ENCODE data around the gene IL17RD. TPM values are rescaled to one million over a fixed set of nuclear protein-coding genes. Genes with fewer than 3 reads are reported as not detected.

The IL17RD gene
- total RNA-seq, 1 experiment from 2014 or later, result 3.1 TPM

GRCh38 chr3:57143886-57144459, 21.2 kb downstream of the IL17RD start:
- CTCF ChIA-PET, result no interaction called here
- H3K4me3 Mint-ChIP-seq (ENCODE audit: unreplicated experiment), result no peak overlapping the region
- TF ChIP-seq CTCF (IDR thresholded peaks at IDR 0.05; ENCODE audit: insufficient read depth in 1 of 2, low read depth in 1 of 2, low read length in 1 of 2, severe bottlenecking in 1 of 2, unreplicated experiment in 1 of 2), result no peak

GRCh38 chr3:57142411-57142723, 22.8 kb downstream of the IL17RD start:
- no peaks in the 10 kb centered on the region for H3K27me3 Mint-ChIP-seq (ENCODE audit: insufficient read depth, unreplicated experiment)
- H3K36me3 ChIP-seq (ENCODE audit: control insufficient read depth, insufficient read depth, low read length), result no peaks in the 10 kb centered on the region
- H3K4me3 Mint-ChIP-seq (ENCODE audit: unreplicated experiment), result no peak overlapping the region
- H3K27ac Mint-ChIP-seq (ENCODE audit: unreplicated experiment), result no peak overlapping the region
- no peaks in the 10 kb centered on the region for H3K27me3 ChIP-seq (replicated peaks; ENCODE audit: control insufficient read depth, insufficient read depth, low read length)
- ChIA-PET POLR2A (no interaction called here), CTCF (no interaction called here)
- H3K4me1 ChIP-seq, result peaks cover 6% of the 10 kb centered on the region; the same call in 1 of the 2 replicates
- no peaks in the 10 kb centered on the region for H3K9me3 ChIP-seq
- H3K36me3 Mint-ChIP-seq (ENCODE audit: insufficient read depth, unreplicated experiment), result no peaks in the 10 kb centered on the region
- DNase-seq, result no peak
- intact Hi-C loops (cut with micrococcal nuclease; ENCODE audit: unreplicated experiment), result no loop called here
- no peak overlapping the region for H3K4me3 ChIP-seq (ENCODE audit: low read depth, low read length)
- peaks cover 24% of the 10 kb centered on the region for H3K4me1 Mint-ChIP-seq (ENCODE audit: low read depth, unreplicated experiment)
- BruUV-seq (replicated peaks), result no TSS peak
- TF ChIP-seq CTCF (IDR thresholded peaks at IDR 0.05; ENCODE audit: insufficient read depth in 1 of 2, low read depth in 1 of 2, low read length in 1 of 2, severe bottlenecking in 1 of 2, unreplicated experiment in 1 of 2), result no peak
- H3K9me3 Mint-ChIP-seq (ENCODE audit: unreplicated experiment), result no peaks in the 10 kb centered on the region

More at GRCh38 chr3:57143886-57144459, 21.2 kb downstream of the IL17RD start:
- DNase-seq, result no peak
- H3K27ac Mint-ChIP-seq (ENCODE audit: unreplicated experiment), result no peak overlapping the region
- H3K4me1 Mint-ChIP-seq (ENCODE audit: low read depth, unreplicated experiment), result peaks cover 11% of the 10 kb centered on the region
- Histone ChIP-seq H3K27me3 (replicated peaks; ENCODE audit: control insufficient read depth, insufficient read depth, low read length) (no peaks in the 10 kb centered on the region), H3K4me3 (ENCODE audit: low read depth, low read length) (no peak overlapping the region), H3K9me3 (no peaks in the 10 kb centered on the region), H3K36me3 (ENCODE audit: control insufficient read depth, insufficient read depth, low read length) (no peaks in the 10 kb centered on the region), H3K4me1 (peaks cover 6% of the 10 kb centered on the region; the same call in 1 of the 2 replicates)
- POLR2A ChIA-PET, result no interaction called here
- BruUV-seq (replicated peaks), result no TSS peak
- no peaks in the 10 kb centered on the region for H3K36me3 Mint-ChIP-seq (ENCODE audit: insufficient read depth, unreplicated experiment)
- intact Hi-C loops (cut with micrococcal nuclease; ENCODE audit: unreplicated experiment), result no loop called here
- H3K9me3 Mint-ChIP-seq (ENCODE audit: unreplicated experiment), result no peaks in the 10 kb centered on the region
- H3K27me3 Mint-ChIP-seq (ENCODE audit: insufficient read depth, unreplicated experiment), result no peaks in the 10 kb centered on the region

- H3K36me3 Mint-ChIP-seq (ENCODE audit: insufficient read depth, unreplicated experiment), result no peaks in the 10 kb centered on the region
- Histone ChIP-seq H3K4me1 (peaks cover 6% of the 10 kb centered on the region; the same call in 1 of the 2 replicates), H3K9me3 (no peaks in the 10 kb centered on the region), H3K36me3 (ENCODE audit: control insufficient read depth, insufficient read depth, low read length) (no peaks in the 10 kb centered on the region), H3K27me3 (replicated peaks; ENCODE audit: control insufficient read depth, insufficient read depth, low read length) (no peaks in the 10 kb centered on the region), H3K4me3 (ENCODE audit: low read depth, low read length) (no peak overlapping the region)
- CTCF ChIA-PET, result no interaction called here
- no TSS peak for BruUV-seq (replicated peaks)
- DNase-seq, result no peak
- no peak overlapping the region for H3K4me3 Mint-ChIP-seq (ENCODE audit: unreplicated experiment)
- peaks cover 25% of the 10 kb centered on the region for H3K4me1 Mint-ChIP-seq (ENCODE audit: low read depth, unreplicated experiment)
- H3K27me3 Mint-ChIP-seq (ENCODE audit: insufficient read depth, unreplicated experiment), result no peaks in the 10 kb centered on the region
- H3K9me3 Mint-ChIP-seq (ENCODE audit: unreplicated experiment), result no peaks in the 10 kb centered on the region
- no peak for TF ChIP-seq CTCF (IDR thresholded peaks at IDR 0.05; ENCODE audit: insufficient read depth in 1 of 2, low read depth in 1 of 2, low read length in 1 of 2, severe bottlenecking in 1 of 2, unreplicated experiment in 1 of 2)
- intact Hi-C loops (cut with micrococcal nuclease; ENCODE audit: unreplicated experiment), result no loop called here
- POLR2A ChIA-PET, result no interaction called here
- no peak overlapping the region for H3K27ac Mint-ChIP-seq (ENCODE audit: unreplicated experiment)
Observed at GRCh38 chr3:57141719-57142410, 23.3 kb downstream of the IL17RD start.

Data from Caco-2 (cell line).